AG04450 (cell line): Measurements from ENCODE around the gene UBTD1. TPM values are rescaled to one million over a fixed set of nuclear protein-coding genes. Genes with fewer than 3 reads are reported as not detected.
"Not testable (repeated sequence)": the region's sequence is repeated elsewhere in the genome, so short reads cannot be mapped to it uniquely, and the experiment has no call there.

Experiments used
- CTCF ChIA-PET: fragments of 300-600, 350-600 bp; formaldehyde crosslinking; extraction: SDS; loops from one replicate; lab custom pipeline; 2022; ENCODE audit warnings: antibody characterized with exemption, inconsistent platforms; lab: Charles Lee
- POLR2A ChIA-PET: fragments of 350-600 bp; formaldehyde crosslinking; extraction: SDS; loops from one replicate; lab custom pipeline; 2021; ENCODE audit warnings: antibody characterized with exemption, inconsistent platforms; lab: Yijun Ruan, JAX
- DNase-seq: peaks from one replicate; pipeline ENCODE4 v3.0.0-alpha.2; 2011; ENCODE audit warnings: low read depth, low spot score
- H3K27ac ChIP-seq: one replicate; pipeline ENCODE4 v1.5.1; 2012; ENCODE audit warnings: low read depth, low read length, control low read depth
- H3K27me3 ChIP-seq: one replicate; pipeline ENCODE4 v1.6.0; 2012; ENCODE audit warnings: low read length; ENCODE audit not compliant: control insufficient read depth, insufficient read depth
- H3K4me3 ChIP-seq: 2 replicates; pipeline ENCODE4 v1.5.1; 2011; ENCODE audit warnings: mild to moderate bottlenecking, low read depth, low read length, control low read depth
- H3K9me3 ChIP-seq: 2 replicates; pipeline ENCODE4 v1.5.1; 2012; ENCODE audit warnings: low read length; ENCODE audit not compliant: control insufficient read depth, insufficient read depth
- CTCF ChIP-seq: IDR thresholded peaks from 2 replicates; pipeline ENCODE4 v1.5.1; 2011; ENCODE audit warnings: low read depth, low read length, control low read depth, inconsistent platforms
- polyA plus RNA-seq: library from polyadenylated mRNA; depleted of rRNA; stranded (reverse); fragments of >200 nt; gene quantifications from 2 replicates; pipeline ENCODE4 v1.2.3, GENCODE V29; 2011

Gene UBTD1
- polyA plus RNA-seq, 1 experiment, result 15.5 TPM

- CTCF ChIA-PET, result no interaction called here
- POLR2A ChIA-PET, result no interaction called here
- no peak for DNase-seq
These were observed 22.4 kb downstream of the UBTD1 start for GRCh38 chr10:97520978-97521761.

GRCh38 chr10:97522071-97522470 lies 23.3 kb downstream of the UBTD1 start:
- no peak for DNase-seq
- Histone ChIP-seq H3K27ac (no peak overlapping the region), H3K27me3 (no peaks in the 10 kb centered on the region), H3K9me3 (no peaks in the 10 kb centered on the region), H3K4me3 (no peak overlapping the region)
- CTCF ChIA-PET, result interaction anchor here (1.7 kb wide), 1 partner anchor 32 kb away, joined by 8 read pairs; no protein-coding TSS in a partner anchor
- POLR2A ChIA-PET, result interaction anchor here (0.5 kb wide), 1 partner anchor 10 kb away, joined by 3 read pairs; no protein-coding TSS in a partner anchor
- no peak for TF ChIP-seq CTCF

More at GRCh38 chr10:97520978-97521761, 22.4 kb downstream of the UBTD1 start:
- no peaks in the 10 kb centered on the region for H3K27me3 ChIP-seq
- H3K4me3 ChIP-seq, result no peak overlapping the region
- no peaks in the 10 kb centered on the region for H3K9me3 ChIP-seq
- no peak overlapping the region for H3K27ac ChIP-seq
- no peak for TF ChIP-seq CTCF

GRCh38 chr10:97522937-97523336 lies 24.2 kb downstream of the UBTD1 start:
- TF ChIP-seq CTCF, result no peak
- no peak overlapping the region for H3K27ac ChIP-seq
- ChIA-PET POLR2A (no interaction called here), CTCF (interaction anchor here (1.7 kb wide), 1 partner anchor 31 kb away, joined by 8 read pairs; no protein-coding TSS in a partner anchor)
- no peaks in the 10 kb centered on the region for H3K9me3 ChIP-seq
- no peak overlapping the region for H3K4me3 ChIP-seq
- no peak for DNase-seq
- H3K27me3 ChIP-seq, result no peaks in the 10 kb centered on the region

- Histone ChIP-seq H3K27ac (no peak overlapping the region), H3K9me3 (no peaks in the 10 kb centered on the region), H3K4me3 (no peak overlapping the region), H3K27me3 (no peaks in the 10 kb centered on the region)
- no peak for TF ChIP-seq CTCF
- DNase-seq, result no peak
- CTCF ChIA-PET, result no interaction called here
- POLR2A ChIA-PET, result no interaction called here
These were observed 26.4 kb downstream of the UBTD1 start for GRCh38 chr10:97525086-97525485.

GRCh38 chr10:97525683-97526110 lies 27.0 kb downstream of the UBTD1 start:
- CTCF ChIA-PET, result no interaction called here
- Histone ChIP-seq H3K27me3 (no peaks in the 10 kb centered on the region), H3K4me3 (no peak overlapping the region), H3K27ac (no peak overlapping the region), H3K9me3 (no peaks in the 10 kb centered on the region)
- POLR2A ChIA-PET, result no interaction called here
- no peak for TF ChIP-seq CTCF
- DNase-seq, result no peak

- H3K9me3 ChIP-seq, H3K4me3 ChIP-seq, DNase-seq, CTCF ChIA-PET, H3K27ac ChIP-seq, POLR2A ChIA-PET, H3K27me3 ChIP-seq: not testable (repeated sequence)
These were observed 30.2 kb downstream of the UBTD1 start for GRCh38 chr10:97528876-97529275.
